GM03348 (cell line): ENCODE measurements around the gene ANKRD11.
A peak's percentile ranks its signal among the peaks of the same experiment; 100 is the strongest.

Source experiments
- DNase-seq: peaks from one replicate; pipeline ENCODE4 v3.0.0; 2012; ENCODE audit warnings: low spot score

Gene ANKRD11

DNA sequence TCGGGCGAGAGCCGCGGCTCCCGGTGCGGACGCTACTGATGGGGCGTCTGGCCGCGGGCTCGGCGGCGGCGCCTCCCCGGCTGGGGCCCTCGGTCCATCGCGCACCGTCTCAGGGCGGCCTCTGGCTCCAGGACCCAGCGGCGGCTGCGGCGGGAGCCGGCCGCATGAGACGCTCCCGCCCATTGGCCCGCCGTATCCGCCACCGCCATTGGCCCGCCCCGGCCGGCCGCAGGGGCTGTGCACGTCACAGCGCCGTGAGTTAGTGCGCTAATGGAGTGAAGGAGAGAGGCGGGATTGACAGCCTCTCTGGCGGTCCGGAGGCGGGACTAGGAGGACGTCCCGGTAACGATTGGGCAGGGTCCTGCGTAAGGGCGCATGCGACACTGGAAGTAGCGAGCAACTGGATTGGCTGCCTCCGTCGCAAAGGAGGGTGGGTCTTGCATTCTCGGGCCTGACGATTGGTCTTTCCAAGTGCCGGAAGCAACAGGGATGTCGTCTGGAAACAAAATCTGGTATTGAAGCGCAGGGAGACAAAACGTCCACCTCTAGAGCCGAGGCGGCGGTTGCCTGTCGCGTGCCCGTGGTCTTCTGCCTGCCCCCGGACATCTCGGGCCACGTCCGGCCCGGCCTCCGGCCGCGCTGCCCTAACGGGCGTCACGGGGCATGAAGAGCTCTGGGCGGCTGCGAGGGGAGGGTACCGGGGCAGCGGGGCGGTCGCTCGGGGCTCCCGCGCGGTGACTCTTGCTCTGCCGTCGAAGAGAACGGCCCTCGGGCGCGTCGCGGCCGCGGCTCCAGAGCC, at the start of gene ANKRD11:
ANKRD11 (minus strand) TSS at position 123 of the 799 bp plus-strand sequence. CDS start 173,542 bp downstream, outside the sequence.
- DNase-seq, result peak; percentile 100

GRCh38 chr16:89538286-89538685, 47.9 kb upstream of the ANKRD11 start:
- DNase-seq, result no peak

GRCh38 chr16:89537549-89537925, 47.2 kb upstream of the ANKRD11 start:
- no peak for DNase-seq

GRCh38 chr16:89536886-89537548, 46.7 kb upstream of the ANKRD11 start:
- DNase-seq, result no peak

- DNase-seq, result no peak
Measured at GRCh38 chr16:89536371-89536770, 46.0 kb upstream of the ANKRD11 start.

GRCh38 chr16:89534252-89534756, 43.9 kb upstream of the ANKRD11 start:
- DNase-seq, result no peak

DNA sequence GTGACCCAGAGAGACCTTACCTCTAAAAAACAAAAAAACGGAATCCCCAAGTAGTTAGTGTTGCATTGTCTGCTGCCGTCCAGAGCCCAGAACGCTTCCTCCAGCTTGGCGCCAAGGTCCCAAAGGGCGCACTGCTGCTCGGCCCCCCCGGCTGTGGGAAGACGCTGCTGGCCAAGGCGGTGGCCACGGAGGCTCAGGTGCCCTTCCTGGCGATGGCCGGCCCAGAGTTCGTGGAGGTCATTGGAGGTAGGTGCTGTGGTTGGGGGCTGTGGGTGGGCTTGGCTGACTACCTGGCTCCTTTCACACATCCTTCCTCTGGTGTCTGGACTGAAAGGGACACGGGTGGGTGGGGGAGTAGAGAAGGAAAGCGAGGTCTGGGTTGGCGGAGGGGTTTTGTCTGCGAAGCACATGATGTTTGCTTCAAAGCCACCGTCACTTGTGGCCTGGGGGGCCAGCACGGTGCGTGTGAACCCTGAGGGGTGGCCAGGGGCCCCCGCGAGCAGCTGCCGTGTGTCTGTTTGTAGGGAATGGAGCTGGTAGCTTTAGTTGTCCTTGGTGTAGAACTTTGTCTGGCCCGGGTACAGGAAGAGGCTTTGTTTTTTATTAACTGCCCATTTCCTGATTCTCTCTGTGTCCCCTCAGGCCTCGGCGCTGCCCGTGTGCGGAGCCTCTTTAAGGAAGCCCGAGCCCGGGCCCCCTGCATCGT, 41.6 kb upstream of the ANKRD11 start:
- DNase-seq, result no peak

DNA sequence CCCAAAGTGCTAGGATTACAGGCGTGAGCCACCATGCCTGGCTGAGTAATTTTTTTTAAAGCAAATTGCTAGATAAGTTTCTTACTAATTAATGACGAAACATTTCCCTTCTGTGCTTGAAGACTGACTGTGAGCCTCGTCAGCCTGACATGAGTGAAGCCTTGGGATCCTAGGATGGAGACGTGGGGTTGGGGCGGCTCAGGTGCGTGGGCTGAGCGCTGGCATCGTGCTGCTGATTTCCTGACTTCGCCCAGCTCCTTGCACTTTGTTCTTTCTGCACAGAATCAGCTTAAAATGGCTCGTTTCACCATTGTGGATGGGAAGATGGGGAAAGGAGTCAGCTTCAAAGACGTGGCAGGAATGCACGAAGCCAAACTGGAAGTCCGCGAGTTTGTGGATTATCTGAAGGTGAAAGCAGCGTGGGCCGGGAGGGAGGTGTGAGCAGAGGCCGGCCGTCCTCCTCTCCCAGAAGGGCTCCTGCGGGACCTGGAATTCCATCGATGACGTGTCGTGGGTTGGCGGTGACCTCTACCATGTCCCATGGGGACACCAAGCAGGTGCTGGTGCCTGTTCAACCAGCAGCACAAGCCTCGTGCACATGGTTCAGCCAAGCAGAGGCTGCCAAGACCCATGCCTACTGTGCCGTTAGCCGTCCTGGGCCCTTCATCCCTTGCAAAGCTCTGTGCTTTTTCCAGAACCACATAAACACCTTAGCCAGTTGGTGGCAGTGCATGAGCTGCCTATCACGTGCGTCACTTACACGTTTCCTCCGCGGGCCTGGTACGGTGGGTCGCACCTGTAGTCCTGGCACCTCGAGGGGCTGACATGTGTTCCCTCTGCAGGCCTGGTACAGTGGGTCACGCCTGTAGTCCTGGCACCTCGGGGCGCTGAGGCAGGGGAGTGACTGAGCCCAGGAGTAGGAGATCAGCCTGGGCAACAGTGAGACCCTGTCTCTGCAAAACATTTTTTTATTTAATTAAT, 40.3 kb upstream of the ANKRD11 start:
- no peak for DNase-seq

DNA sequence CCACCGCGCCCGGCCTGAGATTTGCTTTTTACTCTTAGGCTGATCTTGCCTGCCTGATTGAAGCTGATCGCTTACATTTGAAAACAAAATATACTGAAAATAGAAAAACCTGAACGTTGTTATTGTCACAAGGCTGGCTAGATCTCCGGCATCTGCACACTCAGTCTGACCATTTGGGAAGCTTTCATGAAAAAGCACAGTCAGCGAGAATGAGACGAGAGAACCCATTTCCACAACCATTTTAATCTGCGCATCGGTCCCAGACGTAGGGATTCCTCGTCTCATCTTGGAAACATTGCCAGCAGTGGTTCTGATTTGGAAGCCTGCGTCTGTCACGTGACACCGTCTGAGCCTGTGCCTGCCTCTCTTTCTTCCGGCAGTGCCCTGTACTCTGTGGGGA, 38.7 kb upstream of the ANKRD11 start:
- DNase-seq, result no peak

GRCh38 chr16:89525146-89525913, 35.0 kb upstream of the ANKRD11 start:
- no peak for DNase-seq

DNA sequence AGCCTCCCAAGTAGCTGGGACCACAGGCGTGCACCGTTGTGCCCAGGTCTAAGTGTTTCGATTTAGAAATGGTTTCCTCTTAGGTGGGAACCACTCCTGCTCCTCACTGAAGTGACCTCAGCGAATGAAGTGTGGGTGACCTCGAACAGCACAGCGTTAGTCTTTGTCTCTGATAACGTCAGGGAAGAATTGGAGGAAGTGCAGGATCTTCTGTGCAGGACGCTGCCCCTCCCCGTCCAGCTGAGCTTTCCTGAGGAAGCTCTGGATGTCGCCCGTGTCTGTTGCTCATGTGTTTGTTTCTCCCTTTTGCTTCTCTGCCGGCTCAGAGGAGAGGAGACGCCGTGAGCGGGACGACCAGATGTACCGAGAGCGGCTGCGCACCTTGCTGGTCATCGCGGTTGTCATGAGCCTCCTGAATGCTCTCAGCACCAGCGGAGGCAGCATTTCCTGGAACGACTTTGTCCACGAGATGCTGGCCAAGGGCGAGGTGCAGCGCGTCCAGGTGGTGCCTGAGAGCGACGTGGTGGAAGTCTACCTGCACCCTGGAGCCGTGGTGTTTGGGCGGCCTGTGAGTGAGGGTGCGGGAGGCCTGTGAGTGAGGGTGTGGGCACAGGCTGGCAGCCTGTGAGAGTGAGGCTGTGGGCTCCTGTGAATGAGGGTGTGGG, 33.5 kb upstream of the ANKRD11 start:
- no peak for DNase-seq

- no peak for DNase-seq
Measured at GRCh38 chr16:89522287-89522686, 31.9 kb upstream of the ANKRD11 start.

GRCh38 chr16:89519881-89520280, 29.5 kb upstream of the ANKRD11 start:
- no peak for DNase-seq

DNA sequence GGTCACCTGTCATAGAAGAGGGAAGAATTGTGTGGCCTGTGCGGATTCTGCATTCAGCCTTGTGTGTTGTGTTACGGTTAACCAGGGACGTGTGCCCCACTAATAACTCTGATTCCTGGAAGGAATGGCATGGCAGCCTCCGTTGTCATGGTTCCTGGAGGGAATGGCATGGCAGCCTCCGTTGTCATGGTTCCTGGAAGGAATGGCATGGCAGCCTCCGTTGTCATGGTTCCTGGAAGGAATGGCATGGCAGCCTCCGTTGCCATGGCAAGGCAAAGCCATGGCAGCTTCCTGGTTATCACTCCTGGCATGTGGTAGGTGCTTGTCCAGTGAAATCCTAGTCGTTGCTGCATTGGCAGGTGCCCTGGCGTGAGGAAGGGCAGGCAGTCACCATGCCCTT, 26.8 kb upstream of the ANKRD11 start:
- no peak for DNase-seq

GRCh38 chr16:89512453-89512852, 22.1 kb upstream of the ANKRD11 start:
- DNase-seq, result no peak

GRCh38 chr16:89511374-89511773, 21.0 kb upstream of the ANKRD11 start:
- DNase-seq, result no peak

DNA sequence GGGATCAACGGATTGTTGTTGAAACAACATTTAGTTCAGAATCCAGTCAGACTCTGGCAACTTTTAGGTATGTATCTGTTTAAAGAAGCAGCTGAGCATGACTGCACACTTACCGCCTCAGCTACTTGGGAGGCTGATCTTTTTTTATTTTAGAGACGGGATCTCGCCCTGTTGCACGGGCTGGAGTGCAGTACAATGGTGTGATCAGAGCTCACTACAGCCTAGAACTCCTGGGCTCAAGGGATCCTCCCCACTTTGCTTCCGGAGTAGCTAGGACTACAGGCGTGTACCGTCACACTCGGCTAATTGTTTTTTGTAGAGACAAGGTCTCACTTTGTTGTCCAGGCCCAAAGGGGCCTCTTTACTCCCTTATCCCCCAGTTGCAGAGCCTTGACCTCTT, 20.2 kb upstream of the ANKRD11 start:
- DNase-seq, result no peak

DNA sequence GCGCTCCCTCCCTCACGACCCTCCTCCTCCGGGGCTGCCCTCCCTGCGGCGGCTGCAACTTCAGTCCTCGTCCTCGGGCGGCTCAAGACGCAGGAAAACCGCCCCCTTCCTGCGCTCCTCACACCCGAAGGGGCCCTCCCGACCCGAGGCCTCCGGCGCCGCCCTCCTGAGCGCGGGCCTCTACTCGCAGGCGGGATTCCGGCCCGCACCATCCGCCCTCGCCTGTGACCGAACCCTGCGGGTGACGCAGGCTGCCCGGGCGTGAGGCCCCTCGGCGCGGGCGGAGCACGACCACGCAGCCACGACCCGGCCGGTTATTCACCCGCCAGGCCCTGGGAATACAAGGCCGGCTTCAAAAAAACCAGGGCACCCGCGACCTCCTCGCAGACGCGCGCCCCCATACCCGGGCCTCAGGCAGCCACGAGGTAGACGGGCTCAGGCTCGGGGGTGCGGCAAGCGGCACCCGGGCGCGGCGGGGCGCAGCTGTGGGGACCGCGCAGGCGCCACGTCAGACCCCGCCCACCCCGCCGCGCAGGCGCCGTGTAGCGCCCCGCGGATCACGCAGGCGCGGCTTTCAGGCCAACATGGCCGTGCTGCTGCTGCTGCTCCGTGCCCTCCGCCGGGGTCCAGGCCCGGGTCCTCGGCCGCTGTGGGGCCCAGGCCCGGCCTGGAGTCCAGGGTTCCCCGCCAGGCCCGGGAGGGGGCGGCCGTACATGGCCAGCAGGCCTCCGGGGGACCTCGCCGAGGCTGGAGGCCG, 17.7 kb upstream of the ANKRD11 start, which contains the start of gene SPG7:
SPG7 (plus strand) TSS at position 570 of the 757 bp plus-strand sequence; CDS start at position 585, 15 bp downstream.
- peak; percentile 99 for DNase-seq

DNA sequence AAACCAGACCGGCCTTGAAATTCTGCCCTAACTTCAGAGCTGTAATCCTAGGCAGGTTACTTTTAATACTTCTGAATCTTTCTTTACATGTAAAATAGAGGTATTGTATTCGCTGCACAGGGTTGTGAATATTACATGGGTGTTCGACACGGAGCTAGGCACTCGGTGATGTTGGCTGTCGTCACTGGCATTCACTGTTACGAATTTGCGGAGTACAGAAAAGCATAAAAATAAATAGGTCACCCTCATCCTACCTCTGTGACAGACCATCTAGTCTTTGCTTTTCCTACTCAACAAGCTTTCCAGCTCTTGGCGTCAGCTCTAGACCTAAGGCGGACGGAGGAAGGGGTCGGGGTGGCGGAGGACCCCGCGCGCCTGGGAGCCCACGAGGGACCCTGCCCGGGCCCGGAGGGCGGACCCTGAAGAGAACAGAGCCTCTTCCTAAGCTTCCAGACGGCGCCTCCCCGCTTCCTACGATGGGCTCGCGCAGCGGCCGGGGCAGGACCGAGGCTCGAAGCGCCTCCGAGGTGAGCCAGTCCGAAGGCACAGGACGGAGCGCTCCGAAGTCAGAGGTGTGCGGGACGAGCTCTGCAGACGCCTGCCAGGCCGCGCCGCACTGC, 17.0 kb upstream of the ANKRD11 start:
- no peak for DNase-seq
